OCI-LY3 (cell line): Measurements from ENCODE around the gene GIGYF1.

Source experiments
- EZH2phosphoT487 ChIP-seq: fragments of 200-600 bp; shearing (Covaris generic); IDR thresholded peaks from 2 replicates; pipeline ENCODE4 v1.6.1; 2018; ENCODE audit warnings: antibody characterized with exemption, mixed run types, low read depth
- TF ChIP-seq, protein P1 (sequence below): fragments of 200-600, 300-600 bp; sonication (generic); IDR thresholded peaks from 2 replicates; pipeline ENCODE4 v1.5.1; 2014; ENCODE audit warnings: antibody characterized with exemption, low read length, low read depth

- TF ChIP-seq, protein P1, sequence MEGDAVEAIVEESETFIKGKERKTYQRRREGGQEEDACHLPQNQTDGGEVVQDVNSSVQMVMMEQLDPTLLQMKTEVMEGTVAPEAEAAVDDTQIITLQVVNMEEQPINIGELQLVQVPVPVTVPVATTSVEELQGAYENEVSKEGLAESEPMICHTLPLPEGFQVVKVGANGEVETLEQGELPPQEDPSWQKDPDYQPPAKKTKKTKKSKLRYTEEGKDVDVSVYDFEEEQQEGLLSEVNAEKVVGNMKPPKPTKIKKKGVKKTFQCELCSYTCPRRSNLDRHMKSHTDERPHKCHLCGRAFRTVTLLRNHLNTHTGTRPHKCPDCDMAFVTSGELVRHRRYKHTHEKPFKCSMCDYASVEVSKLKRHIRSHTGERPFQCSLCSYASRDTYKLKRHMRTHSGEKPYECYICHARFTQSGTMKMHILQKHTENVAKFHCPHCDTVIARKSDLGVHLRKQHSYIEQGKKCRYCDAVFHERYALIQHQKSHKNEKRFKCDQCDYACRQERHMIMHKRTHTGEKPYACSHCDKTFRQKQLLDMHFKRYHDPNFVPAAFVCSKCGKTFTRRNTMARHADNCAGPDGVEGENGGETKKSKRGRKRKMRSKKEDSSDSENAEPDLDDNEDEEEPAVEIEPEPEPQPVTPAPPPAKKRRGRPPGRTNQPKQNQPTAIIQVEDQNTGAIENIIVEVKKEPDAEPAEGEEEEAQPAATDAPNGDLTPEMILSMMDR = no peak
- no peak for TF ChIP-seq EZH2phosphoT487
Measured at GRCh38 chr7:100694098-100694745, at the start of gene GIGYF1.
